ENCODE results near the gene ZNF462. TPM values are rescaled to one million over a fixed set of nuclear protein-coding genes. Genes with fewer than 3 reads are reported as not detected.

The ZNF462 gene
- total RNA-seq, 2 experiments from 2014 or later, result 0.37 to 0.89 TPM

- Mint-ChIP-seq H3K27me3 (no peaks in the 10 kb centered on the region), H3K27ac (no peak overlapping the region), H3K9me3 (no peaks in the 10 kb centered on the region), H3K4me1 (no peaks in the 10 kb centered on the region), H3K36me3 (ENCODE audit: low read depth) (no peaks in the 10 kb centered on the region), H3K4me3 (no peak overlapping the region)
- POLR2A ChIA-PET, result no interaction called here
- DNase-seq, result no peak
- CTCF ChIA-PET, result no interaction called here
Measured at GRCh38 chr9:107000218-107000617, 137.3 kb downstream of the ZNF462 start.

GRCh38 chr9:107005201-107005600, 142.2 kb downstream of the ZNF462 start:
- Mint-ChIP-seq H3K4me3 (no peak overlapping the region), H3K9me3 (no peaks in the 10 kb centered on the region), H3K4me1 (no peaks in the 10 kb centered on the region), H3K27me3 (no peaks in the 10 kb centered on the region), H3K27ac (no peak overlapping the region), H3K36me3 (ENCODE audit: low read depth) (no peaks in the 10 kb centered on the region)
- ChIA-PET CTCF (no interaction called here), POLR2A (no interaction called here)
- DNase-seq, result no peak

- Mint-ChIP-seq H3K27ac (no peak overlapping the region), H3K27me3 (no peaks in the 10 kb centered on the region), H3K36me3 (ENCODE audit: low read depth) (peaks cover 1% of the 10 kb centered on the region), H3K4me3 (no peak overlapping the region), H3K9me3 (no peaks in the 10 kb centered on the region), H3K4me1 (no peaks in the 10 kb centered on the region)
- ChIA-PET POLR2A (no interaction called here), CTCF (no interaction called here)
- no peak for DNase-seq
Measured at GRCh38 chr9:107007402-107007801, 144.4 kb downstream of the ZNF462 start.

- ChIA-PET POLR2A (no interaction called here), CTCF (no interaction called here)
- Mint-ChIP-seq H3K4me1 (no peaks in the 10 kb centered on the region), H3K9me3 (no peaks in the 10 kb centered on the region), H3K36me3 (ENCODE audit: low read depth) (peaks cover 1% of the 10 kb centered on the region), H3K27ac (no peak overlapping the region), H3K27me3 (no peaks in the 10 kb centered on the region), H3K4me3 (no peak overlapping the region)
- DNase-seq, result no peak
Measured at GRCh38 chr9:107008011-107008410, 145.0 kb downstream of the ZNF462 start.

- Mint-ChIP-seq H3K27me3 (no peaks in the 10 kb centered on the region), H3K4me1 (no peaks in the 10 kb centered on the region), H3K4me3 (no peak overlapping the region), H3K36me3 (ENCODE audit: low read depth) (peaks cover 1% of the 10 kb centered on the region), H3K9me3 (no peaks in the 10 kb centered on the region), H3K27ac (no peak overlapping the region)
- no peak for DNase-seq
- CTCF ChIA-PET, result no interaction called here
- POLR2A ChIA-PET, result no interaction called here
Measured at GRCh38 chr9:107008447-107008846, 145.5 kb downstream of the ZNF462 start.

- POLR2A ChIA-PET, result no interaction called here
- CTCF ChIA-PET, result no interaction called here
- H3K36me3 Mint-ChIP-seq (ENCODE audit: low read depth), result peaks cover 1% of the 10 kb centered on the region
- H3K4me1 Mint-ChIP-seq, result no peaks in the 10 kb centered on the region
- no peaks in the 10 kb centered on the region for H3K27me3 Mint-ChIP-seq
- peaks cover 2% of the 10 kb centered on the region for H3K9me3 Mint-ChIP-seq
- H3K27ac Mint-ChIP-seq, result no peak overlapping the region
- DNase-seq, result no peak
- no peak overlapping the region for H3K4me3 Mint-ChIP-seq
Measured at GRCh38 chr9:107016383-107016782, 153.4 kb downstream of the ZNF462 start.

- CTCF ChIA-PET, result no interaction called here
- H3K4me3 Mint-ChIP-seq, result no peak overlapping the region
- no peak for DNase-seq
- H3K4me1 Mint-ChIP-seq, result peaks cover 4% of the 10 kb centered on the region
- H3K27ac Mint-ChIP-seq, result no peak overlapping the region
- no peaks in the 10 kb centered on the region for H3K36me3 Mint-ChIP-seq (ENCODE audit: low read depth)
- peaks cover 2% of the 10 kb centered on the region for H3K9me3 Mint-ChIP-seq
- POLR2A ChIA-PET, result no interaction called here
- no peaks in the 10 kb centered on the region for H3K27me3 Mint-ChIP-seq
Measured at GRCh38 chr9:107018861-107019545, 156.0 kb downstream of the ZNF462 start.

- H3K9me3 Mint-ChIP-seq, result peaks cover 2% of the 10 kb centered on the region
- DNase-seq, result no peak
- H3K4me1 Mint-ChIP-seq, result peaks cover 12% of the 10 kb centered on the region
- POLR2A ChIA-PET, result no interaction called here
- CTCF ChIA-PET, result interaction anchor here (0.8 to 1.2 kb wide), 2 partner anchors 9 to 17 kb away, joined by 3 read pairs; no protein-coding TSS in a partner anchor
- H3K36me3 Mint-ChIP-seq (ENCODE audit: low read depth), result no peaks in the 10 kb centered on the region
- no peaks in the 10 kb centered on the region for H3K27me3 Mint-ChIP-seq
- no peak overlapping the region for H3K4me3 Mint-ChIP-seq
- no peak overlapping the region for H3K27ac Mint-ChIP-seq
Measured at GRCh38 chr9:107020040-107020530, 157.1 kb downstream of the ZNF462 start.

GRCh38 chr9:107024193-107024592, 161.2 kb downstream of the ZNF462 start:
- peak; percentile 14 for DNase-seq
- POLR2A ChIA-PET, result no interaction called here
- Mint-ChIP-seq H3K27me3 (peaks cover 2% of the 10 kb centered on the region), H3K4me3 (no peak overlapping the region), H3K36me3 (ENCODE audit: low read depth) (no peaks in the 10 kb centered on the region), H3K4me1 (peaks cover 13% of the 10 kb centered on the region), H3K27ac (peak overlapping the region; percentile 22), H3K9me3 (peaks cover 2% of the 10 kb centered on the region)
- CTCF ChIA-PET, result no interaction called here

- H3K4me1 Mint-ChIP-seq, result peaks cover 13% of the 10 kb centered on the region
- no peak overlapping the region for H3K4me3 Mint-ChIP-seq
- peaks cover 2% of the 10 kb centered on the region for H3K27me3 Mint-ChIP-seq
- DNase-seq, result no peak
- POLR2A ChIA-PET, result no interaction called here
- peaks cover 4% of the 10 kb centered on the region for H3K9me3 Mint-ChIP-seq
- CTCF ChIA-PET, result no interaction called here
- H3K36me3 Mint-ChIP-seq (ENCODE audit: low read depth), result no peaks in the 10 kb centered on the region
- H3K27ac Mint-ChIP-seq, result no peak overlapping the region
Measured at GRCh38 chr9:107025260-107026035, 162.5 kb downstream of the ZNF462 start.

GRCh38 chr9:107029146-107029545, 166.2 kb downstream of the ZNF462 start:
- CTCF ChIA-PET, result interaction anchor here (1.1 kb wide), 1 partner anchor 9 kb away, joined by 3 read pairs; no protein-coding TSS in a partner anchor
- no peak for DNase-seq
- Mint-ChIP-seq H3K4me1 (peaks cover 16% of the 10 kb centered on the region), H3K4me3 (no peak overlapping the region), H3K27me3 (peaks cover 2% of the 10 kb centered on the region), H3K36me3 (ENCODE audit: low read depth) (no peaks in the 10 kb centered on the region), H3K27ac (no peak overlapping the region), H3K9me3 (peaks cover 6% of the 10 kb centered on the region)
- POLR2A ChIA-PET, result no interaction called here

GRCh38 chr9:107033966-107034365, 171.0 kb downstream of the ZNF462 start:
- peak; percentile 22 for DNase-seq
- POLR2A ChIA-PET, result no interaction called here
- H3K27me3 Mint-ChIP-seq, result peaks cover 9% of the 10 kb centered on the region

GRCh38 chr9:107034831-107035230, 171.9 kb downstream of the ZNF462 start:
- DNase-seq, result no peak
- Mint-ChIP-seq H3K36me3 (ENCODE audit: low read depth) (no peaks in the 10 kb centered on the region), H3K4me3 (no peak overlapping the region), H3K27ac (no peak overlapping the region), H3K9me3 (peaks cover 2% of the 10 kb centered on the region), H3K4me1 (peaks cover 18% of the 10 kb centered on the region), H3K27me3 (peaks cover 9% of the 10 kb centered on the region)
- ChIA-PET CTCF (no interaction called here), POLR2A (no interaction called here)

More at GRCh38 chr9:107033966-107034365, 171.0 kb downstream of the ZNF462 start:
- CTCF ChIA-PET, result no interaction called here
- Mint-ChIP-seq H3K9me3 (peaks cover 5% of the 10 kb centered on the region), H3K36me3 (ENCODE audit: low read depth) (no peaks in the 10 kb centered on the region), H3K4me1 (peaks cover 18% of the 10 kb centered on the region), H3K27ac (no peak overlapping the region), H3K4me3 (no peak overlapping the region)

All from activated CD4-positive, alpha-beta T cell treated with anti-CD3 and anti-CD28 coated beads, Interleukin-2, amount 10 ng/mL, durations not matched to agents 7 days and 5 days (primary cell).